Caco-2 (cell line): ENCODE results near the gene NFIA. TPM values are rescaled to one million over a fixed set of nuclear protein-coding genes. Genes with fewer than 3 reads are reported as not detected.

ENCODE experiments used
- BruUV-seq: library from RNA; stranded (reverse); fragments of 400-500 nt; replicated peaks from 2 replicates; lab custom pipeline; 2021; lab: Mats Ljungman, UMichigan
- CTCF ChIA-PET: fragments of 300-600 bp; sonication (Branson Sonifier 250); formaldehyde crosslinking; loops from one replicate; lab custom pipeline; 2022; ENCODE audit warnings: antibody characterized with exemption; lab: Charles Lee
- POLR2A ChIA-PET: fragments of 300-600 bp; sonication (Branson Sonifier 250); formaldehyde crosslinking; loops from one replicate; lab custom pipeline; 2022; ENCODE audit warnings: antibody characterized with exemption; lab: Charles Lee
- DNase-seq, 2 experiments: peaks; one replicate each; pipeline versions ENCODE4 v3.0.0 to v3.0.0-alpha.2; 2020 to 2022
- H3K27me3 ChIP-seq: replicated peaks from 2 replicates; pipeline ENCODE4 v1.6.0; 2011; ENCODE audit warnings: low read length; ENCODE audit not compliant: control insufficient read depth, insufficient read depth
- H3K36me3 ChIP-seq: 2 replicates; pipeline ENCODE4 v1.5.1; 2011; ENCODE audit warnings: low read length; ENCODE audit not compliant: control insufficient read depth, insufficient read depth
- H3K4me1 ChIP-seq: fragments of 250-450 bp; sonication (Bioruptor Pico); 2 replicates; pipeline ENCODE4 v1.5.1; 2020; ENCODE audit warnings: mild to moderate bottlenecking
- H3K4me3 ChIP-seq: 2 replicates; pipeline ENCODE4 v1.5.1; 2011; ENCODE audit warnings: low read depth, mild to moderate bottlenecking, control low read depth, low read length
- H3K9me3 ChIP-seq: fragments of 250-450 bp; sonication (Bioruptor Pico); 2 replicates; pipeline ENCODE4 v1.5.1; 2020; ENCODE audit warnings: mild to moderate bottlenecking, moderate library complexity
- H3K27ac Mint-ChIP-seq: one replicate; pipeline ENCODE4 v1.8.0; 2022; ENCODE audit warnings: mixed read lengths; ENCODE audit not compliant: unreplicated experiment
- H3K27me3 Mint-ChIP-seq: one replicate; pipeline ENCODE4 v1.8.0; 2022; ENCODE audit warnings: mixed read lengths; ENCODE audit not compliant: insufficient read depth, unreplicated experiment
- H3K36me3 Mint-ChIP-seq: one replicate; pipeline ENCODE4 v1.8.0; 2022; ENCODE audit warnings: mild to moderate bottlenecking, mixed read lengths; ENCODE audit not compliant: insufficient read depth, unreplicated experiment
- H3K4me1 Mint-ChIP-seq: one replicate; pipeline ENCODE4 v1.8.0; 2022; ENCODE audit warnings: low read depth, mixed read lengths; ENCODE audit not compliant: unreplicated experiment
- H3K4me3 Mint-ChIP-seq: one replicate; pipeline ENCODE4 v1.8.0; 2022; ENCODE audit warnings: mild to moderate bottlenecking, moderate library complexity, mixed read lengths; ENCODE audit not compliant: unreplicated experiment
- H3K9me3 Mint-ChIP-seq: one replicate; pipeline ENCODE4 v1.8.0; 2022; ENCODE audit warnings: mixed read lengths; ENCODE audit not compliant: unreplicated experiment
- intact Hi-C: fragments of 100-400 bp; cut with micrococcal nuclease; formaldehyde crosslinking; loops from one replicate; pipeline ENCODE4 v1.10.0; 2022; ENCODE audit not compliant: unreplicated experiment
- total RNA-seq: library from RNA; stranded (reverse); gene quantifications from 2 replicates; pipeline ENCODE4 v1.2.3, GENCODE V29; 2022
- TF ChIP-seq, protein P1 (sequence below), 2 experiments: fragments of 200-600 bp in 1 of 2; IDR thresholded peaks; 1 replicate in 1 of 2; 2 replicates in 1 of 2; pipeline versions ENCODE4 v1.5.1 to v1.8.0; 2011 to 2022; ENCODE audit warnings: antibody characterized with exemption in 1 of 2, control low read depth in 1 of 2, inconsistent platforms in 1 of 2, low read depth in 1 of 2, low read length in 1 of 2, mild to moderate bottlenecking in 1 of 2, moderate library complexity in 1 of 2; ENCODE audit not compliant: insufficient read depth in 1 of 2, severe bottlenecking in 1 of 2, unreplicated experiment in 1 of 2

Gene NFIA
- total RNA-seq, 1 experiment from 2014 or later = 1.4 TPM

DNA sequence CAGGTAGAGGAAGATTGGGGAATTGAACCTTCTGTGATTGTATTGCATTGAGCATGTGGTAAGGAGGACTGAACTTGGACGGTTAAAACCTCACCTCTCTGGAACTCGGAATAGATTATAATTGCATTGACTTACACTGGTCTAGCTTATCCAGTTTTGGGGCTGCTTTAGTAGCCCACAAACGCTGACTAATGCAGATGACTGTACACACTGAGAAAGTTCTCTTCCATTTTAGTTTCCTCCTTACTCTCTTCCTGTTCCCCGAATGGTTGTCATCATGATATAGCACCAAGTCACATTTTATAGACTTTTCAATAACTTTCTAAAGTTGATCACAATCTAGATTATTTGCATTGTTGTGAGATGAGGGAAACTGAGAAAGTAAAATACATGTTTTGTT lies 78.2 kb downstream of the NFIA start:
- POLR2A ChIA-PET = no interaction called here
- no peak overlapping the region for H3K4me3 Mint-ChIP-seq
- TF ChIP-seq, protein P1, sequence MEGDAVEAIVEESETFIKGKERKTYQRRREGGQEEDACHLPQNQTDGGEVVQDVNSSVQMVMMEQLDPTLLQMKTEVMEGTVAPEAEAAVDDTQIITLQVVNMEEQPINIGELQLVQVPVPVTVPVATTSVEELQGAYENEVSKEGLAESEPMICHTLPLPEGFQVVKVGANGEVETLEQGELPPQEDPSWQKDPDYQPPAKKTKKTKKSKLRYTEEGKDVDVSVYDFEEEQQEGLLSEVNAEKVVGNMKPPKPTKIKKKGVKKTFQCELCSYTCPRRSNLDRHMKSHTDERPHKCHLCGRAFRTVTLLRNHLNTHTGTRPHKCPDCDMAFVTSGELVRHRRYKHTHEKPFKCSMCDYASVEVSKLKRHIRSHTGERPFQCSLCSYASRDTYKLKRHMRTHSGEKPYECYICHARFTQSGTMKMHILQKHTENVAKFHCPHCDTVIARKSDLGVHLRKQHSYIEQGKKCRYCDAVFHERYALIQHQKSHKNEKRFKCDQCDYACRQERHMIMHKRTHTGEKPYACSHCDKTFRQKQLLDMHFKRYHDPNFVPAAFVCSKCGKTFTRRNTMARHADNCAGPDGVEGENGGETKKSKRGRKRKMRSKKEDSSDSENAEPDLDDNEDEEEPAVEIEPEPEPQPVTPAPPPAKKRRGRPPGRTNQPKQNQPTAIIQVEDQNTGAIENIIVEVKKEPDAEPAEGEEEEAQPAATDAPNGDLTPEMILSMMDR (IDR thresholded peaks at IDR 0.05; ENCODE audit: insufficient read depth in 1 of 2, low read depth in 1 of 2, low read length in 1 of 2, severe bottlenecking in 1 of 2, unreplicated experiment in 1 of 2) = no peak
- no peaks in the 10 kb centered on the region for H3K9me3 ChIP-seq
- H3K9me3 Mint-ChIP-seq = no peaks in the 10 kb centered on the region
- no peaks in the 10 kb centered on the region for H3K4me1 ChIP-seq
- intact Hi-C loops = no loop called here
- no TSS peak for BruUV-seq
- H3K36me3 Mint-ChIP-seq = peaks cover 6% of the 10 kb centered on the region
- no peak for DNase-seq
- H3K36me3 ChIP-seq = no peaks in the 10 kb centered on the region
- CTCF ChIA-PET = no interaction called here
- H3K27me3 Mint-ChIP-seq = no peaks in the 10 kb centered on the region
- H3K27ac Mint-ChIP-seq = no peak overlapping the region
- no peak overlapping the region for H3K4me3 ChIP-seq
- H3K27me3 ChIP-seq = no peaks in the 10 kb centered on the region
- no peaks in the 10 kb centered on the region for H3K4me1 Mint-ChIP-seq

DNA sequence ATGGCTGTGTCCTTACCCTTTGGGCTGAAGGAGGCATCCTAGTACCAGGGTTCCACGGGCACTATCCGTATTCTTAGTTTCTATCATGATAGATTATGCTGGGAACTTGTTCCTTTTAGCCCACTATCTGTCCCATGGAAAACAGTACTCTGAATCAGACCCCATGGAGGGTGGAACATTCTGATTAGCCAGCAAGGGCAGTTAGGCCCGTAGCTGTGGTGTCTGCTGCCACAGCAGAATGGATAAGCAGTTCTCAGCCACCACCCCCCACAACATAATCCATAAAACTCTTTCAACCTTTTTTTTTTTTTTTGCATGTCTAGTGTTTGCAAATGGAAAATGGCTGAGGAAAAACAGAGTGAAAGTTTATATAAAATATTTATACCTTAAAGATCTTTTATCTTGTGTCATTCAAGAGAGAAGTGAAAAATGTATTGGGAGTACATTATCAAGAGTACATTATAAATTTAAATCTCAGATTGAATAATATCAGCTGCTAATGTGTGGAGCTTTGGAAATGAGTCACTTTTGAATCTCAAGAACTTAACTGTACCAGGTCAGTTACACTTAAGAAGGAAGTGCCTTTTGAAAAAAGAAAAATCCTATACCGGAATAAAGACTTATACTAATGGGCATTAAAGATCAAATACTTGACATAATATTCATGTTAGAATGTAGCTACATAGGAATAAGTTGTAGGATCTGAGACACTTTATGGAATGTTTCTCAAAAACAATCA lies 80.3 kb downstream of the NFIA start:
- H3K36me3 ChIP-seq = no peaks in the 10 kb centered on the region
- no peaks in the 10 kb centered on the region for H3K4me1 Mint-ChIP-seq
- H3K9me3 ChIP-seq = no peaks in the 10 kb centered on the region
- ChIA-PET CTCF (no interaction called here), POLR2A (no interaction called here)
- H3K27ac Mint-ChIP-seq = no peak overlapping the region
- no peak for DNase-seq
- no peak overlapping the region for H3K4me3 Mint-ChIP-seq
- no peaks in the 10 kb centered on the region for H3K9me3 Mint-ChIP-seq
- no TSS peak for BruUV-seq
- no peaks in the 10 kb centered on the region for H3K4me1 ChIP-seq
- no peaks in the 10 kb centered on the region for H3K36me3 Mint-ChIP-seq
- no peaks in the 10 kb centered on the region for H3K27me3 Mint-ChIP-seq
- H3K4me3 ChIP-seq = no peak overlapping the region
- intact Hi-C loops = no loop called here
- no peaks in the 10 kb centered on the region for H3K27me3 ChIP-seq
- TF ChIP-seq, protein P1 (IDR thresholded peaks at IDR 0.05; ENCODE audit: insufficient read depth in 1 of 2, low read depth in 1 of 2, low read length in 1 of 2, severe bottlenecking in 1 of 2, unreplicated experiment in 1 of 2) = no peak

DNA sequence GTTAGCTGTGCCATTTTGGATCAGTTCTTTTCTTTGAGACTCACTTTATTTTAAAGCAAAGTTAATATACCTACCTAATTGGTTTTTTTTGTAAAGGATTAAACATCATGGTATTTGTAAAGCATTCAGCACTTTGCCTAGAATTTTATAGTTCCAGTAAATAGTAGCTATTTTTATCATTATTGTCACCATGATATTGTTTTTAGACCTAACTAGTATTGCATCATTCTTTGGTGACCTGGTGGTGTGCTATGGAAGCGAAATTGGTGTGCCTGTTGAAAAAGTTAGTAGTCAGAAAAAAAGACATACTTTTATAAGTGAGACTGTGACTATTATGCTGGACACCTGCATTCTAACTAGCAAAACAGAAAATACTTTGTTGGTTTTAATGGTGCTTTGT lies 81.0 kb downstream of the NFIA start:
- Histone ChIP-seq H3K36me3 (no peaks in the 10 kb centered on the region), H3K27me3 (no peaks in the 10 kb centered on the region), H3K4me3 (no peak overlapping the region), H3K9me3 (no peaks in the 10 kb centered on the region), H3K4me1 (no peaks in the 10 kb centered on the region)
- no peak overlapping the region for H3K27ac Mint-ChIP-seq
- H3K27me3 Mint-ChIP-seq = no peaks in the 10 kb centered on the region
- no peaks in the 10 kb centered on the region for H3K4me1 Mint-ChIP-seq
- ChIA-PET CTCF (no interaction called here), POLR2A (no interaction called here)
- H3K9me3 Mint-ChIP-seq = no peaks in the 10 kb centered on the region
- intact Hi-C loops = no loop called here
- no peak overlapping the region for H3K4me3 Mint-ChIP-seq
- TF ChIP-seq, protein P1 (IDR thresholded peaks at IDR 0.05; ENCODE audit: insufficient read depth in 1 of 2, low read depth in 1 of 2, low read length in 1 of 2, severe bottlenecking in 1 of 2, unreplicated experiment in 1 of 2) = no peak
- no peaks in the 10 kb centered on the region for H3K36me3 Mint-ChIP-seq
- no TSS peak for BruUV-seq
- DNase-seq = no peak
